SJSA1 (cell line): ENCODE results near the gene PCDHA8. TPM values are rescaled to one million over a fixed set of nuclear protein-coding genes. Genes with fewer than 3 reads are reported as not detected.
"Not testable (repeated sequence)": the region's sequence is repeated elsewhere in the genome, so short reads cannot be mapped to it uniquely, and the experiment has no call there.

Experiments used
- DNase-seq, 2 experiments: peaks; one replicate each; pipeline ENCODE4 v3.0.0-alpha.2; 2015 to 2020; ENCODE audit warnings: low spot score in 2 of 2, low read depth in 1 of 2
- H3K27ac ChIP-seq: fragments of 250-450 bp; sonication (Bioruptor Pico); 2 replicates; pipeline ENCODE4 v1.5.1; 2020; ENCODE audit warnings: mild to moderate bottlenecking, moderate library complexity
- H3K27me3 ChIP-seq: fragments of 250-450 bp; sonication (Bioruptor Pico); replicated peaks from 2 replicates; pipeline ENCODE4 v1.5.1; 2020; ENCODE audit warnings: mild to moderate bottlenecking, moderate library complexity
- H3K36me3 ChIP-seq: fragments of 250-450 bp; sonication (Bioruptor Pico); 2 replicates; pipeline ENCODE4 v1.5.1; 2020; ENCODE audit warnings: mild to moderate bottlenecking
- H3K4me1 ChIP-seq: fragments of 250-450 bp; sonication (Bioruptor Pico); replicated peaks from 2 replicates; pipeline ENCODE4 v1.6.1; 2021; ENCODE audit warnings: mild to moderate bottlenecking
- H3K4me3 ChIP-seq: fragments of 250-450 bp; sonication (Bioruptor Pico); 2 replicates; pipeline ENCODE4 v1.5.1; 2020; ENCODE audit warnings: mild to moderate bottlenecking
- H3K9me3 ChIP-seq: fragments of 250-450 bp; sonication (Bioruptor Pico); replicated peaks from 2 replicates; pipeline ENCODE4 v1.5.1; 2020; ENCODE audit warnings: mild to moderate bottlenecking
- total RNA-seq: library from RNA; depleted of rRNA; stranded (reverse); fragments of >200 nt; shearing (Covaris generic); gene quantifications from 2 replicates; pipeline ENCODE4 v1.2.3, GENCODE V29; 2014; rRNA removed

PCDHA8 gene
- 0.13 TPM in 1 of 2 replicates, not detected in the other for total RNA-seq

GRCh38 chr5:140840978-140841962 lies at the start of gene PCDHA8:
TSS of gene PCDHA8 (plus strand) at chr5:140841187. CDS start at chr5:140841322, 135 bp downstream.
- peaks cover 5% of the 10 kb centered on the region; the same call in 1 of the 2 replicates for H3K9me3 ChIP-seq
- no peaks in the 10 kb centered on the region for H3K4me1 ChIP-seq
- no peak within 1 kb of the TSS for H3K4me3 ChIP-seq
- no peaks in the 10 kb centered on the region for H3K36me3 ChIP-seq
- H3K27me3 ChIP-seq: no peaks in the 10 kb centered on the region
- H3K27ac ChIP-seq: no peak within 1 kb of the TSS
- DNase-seq: no peak

- DNase-seq: no peak
These were observed 46.3 kb upstream of the PCDHA8 start, which contains the start of gene PCDHA2 for GRCh38 chr5:140794595-140795258. TSS of gene PCDHA2 (plus strand) at chr5:140794852.

GRCh38 chr5:140795259-140795641 lies 45.7 kb upstream of the PCDHA8 start:
- DNase-seq: no peak
- Histone ChIP-seq H3K4me3 (no peak overlapping the region), H3K36me3 (no peaks in the 10 kb centered on the region), H3K27ac (no peak overlapping the region), H3K27me3 (no peaks in the 10 kb centered on the region), H3K9me3 (peaks cover 9% of the 10 kb centered on the region), H3K4me1 (no peaks in the 10 kb centered on the region)

More at GRCh38 chr5:140794595-140795258, 46.3 kb upstream of the PCDHA8 start, which contains the start of gene PCDHA2:
- no peaks in the 10 kb centered on the region for H3K27me3 ChIP-seq
- H3K4me1 ChIP-seq: no peaks in the 10 kb centered on the region
- no peaks in the 10 kb centered on the region for H3K36me3 ChIP-seq
- H3K4me3 ChIP-seq: no peak within 1 kb of the TSS
- H3K9me3 ChIP-seq: peaks cover 9% of the 10 kb centered on the region
- no peak within 1 kb of the TSS for H3K27ac ChIP-seq

GRCh38 chr5:140796072-140796717 lies 44.8 kb upstream of the PCDHA8 start:
- not testable (repeated sequence) for H3K36me3 ChIP-seq, H3K27me3 ChIP-seq, H3K27ac ChIP-seq, H3K4me1 ChIP-seq, DNase-seq, H3K4me3 ChIP-seq, H3K9me3 ChIP-seq

- H3K9me3 ChIP-seq: peaks cover 12% of the 10 kb centered on the region
- H3K27ac ChIP-seq: no peak overlapping the region
- no peak overlapping the region for H3K4me3 ChIP-seq
- no peaks in the 10 kb centered on the region for H3K4me1 ChIP-seq
- no peaks in the 10 kb centered on the region for H3K36me3 ChIP-seq
- H3K27me3 ChIP-seq: no peaks in the 10 kb centered on the region
- DNase-seq: no peak
These were observed 44.3 kb upstream of the PCDHA8 start for GRCh38 chr5:140796718-140797095.

- DNase-seq: no peak
- Histone ChIP-seq H3K4me3 (no peak within 1 kb of the TSS), H3K27ac (no peak within 1 kb of the TSS), H3K9me3 (peaks cover 18% of the 10 kb centered on the region), H3K36me3 (no peaks in the 10 kb centered on the region), H3K27me3 (no peaks in the 10 kb centered on the region), H3K4me1 (no peaks in the 10 kb centered on the region)
These were observed 40.0 kb upstream of the PCDHA8 start, which contains the start of gene PCDHA3 for GRCh38 chr5:140800816-140801493. TSS of gene PCDHA3 (plus strand) at chr5:140801057.

GRCh38 chr5:140801494-140801841 lies 39.5 kb upstream of the PCDHA8 start:
- no peaks in the 10 kb centered on the region for H3K36me3 ChIP-seq
- H3K9me3 ChIP-seq: peaks cover 18% of the 10 kb centered on the region
- no peak for DNase-seq
- H3K4me1 ChIP-seq: no peaks in the 10 kb centered on the region
- no peak overlapping the region for H3K4me3 ChIP-seq
- H3K27me3 ChIP-seq: no peaks in the 10 kb centered on the region
- no peak overlapping the region for H3K27ac ChIP-seq

GRCh38 chr5:140802381-140802780 lies 38.6 kb upstream of the PCDHA8 start:
- DNase-seq, H3K27me3 ChIP-seq, H3K4me3 ChIP-seq, H3K36me3 ChIP-seq, H3K27ac ChIP-seq, H3K4me1 ChIP-seq: not testable (repeated sequence)
- H3K9me3 ChIP-seq: peaks cover 11% of the 10 kb centered on the region; the same call in 1 of the 2 replicates

GRCh38 chr5:140802781-140803271 lies 38.2 kb upstream of the PCDHA8 start:
- DNase-seq: no peak
- H3K4me1 ChIP-seq: no peaks in the 10 kb centered on the region
- no peaks in the 10 kb centered on the region for H3K27me3 ChIP-seq
- no peaks in the 10 kb centered on the region for H3K36me3 ChIP-seq
- no peak overlapping the region for H3K4me3 ChIP-seq
- H3K27ac ChIP-seq: no peak overlapping the region
- peaks cover 13% of the 10 kb centered on the region; the same call in 1 of the 2 replicates for H3K9me3 ChIP-seq

- peaks cover 13% of the 10 kb centered on the region for H3K9me3 ChIP-seq
- H3K36me3 ChIP-seq: no peaks in the 10 kb centered on the region
- peak in 1 of 2 experiments; percentile 29 for DNase-seq
- no peaks in the 10 kb centered on the region for H3K27me3 ChIP-seq
- no peak within 1 kb of the TSS for H3K27ac ChIP-seq
- no peaks in the 10 kb centered on the region for H3K4me1 ChIP-seq
- peak within 1 kb of the TSS; percentile 24 for H3K4me3 ChIP-seq
These were observed 33.9 kb upstream of the PCDHA8 start, which contains the start of gene PCDHA4 for GRCh38 chr5:140806834-140807775. TSS of gene PCDHA4 (plus strand) at chr5:140807068.

GRCh38 chr5:140808241-140808888 lies 32.6 kb upstream of the PCDHA8 start:
- not testable (repeated sequence) for H3K27ac ChIP-seq, H3K4me3 ChIP-seq, DNase-seq, H3K36me3 ChIP-seq, H3K4me1 ChIP-seq, H3K27me3 ChIP-seq
- peaks cover 13% of the 10 kb centered on the region; the same call in 1 of the 2 replicates for H3K9me3 ChIP-seq

GRCh38 chr5:140808889-140809291 lies 32.1 kb upstream of the PCDHA8 start:
- H3K27me3 ChIP-seq: no peaks in the 10 kb centered on the region
- no peaks in the 10 kb centered on the region for H3K4me1 ChIP-seq
- DNase-seq: no peak
- H3K4me3 ChIP-seq: no peak overlapping the region
- no peak overlapping the region for H3K27ac ChIP-seq
- H3K9me3 ChIP-seq: peaks cover 13% of the 10 kb centered on the region; the same call in 1 of the 2 replicates
- no peaks in the 10 kb centered on the region for H3K36me3 ChIP-seq
